Gastrocnemius medialis (tissue), 4 donors: ENCODE results near the gene TBC1D2.

ENCODE experiments used
- CTCF ChIP-seq, 5 experiments: fragments of 450-650 bp in 3 of 5; fragments of 200-600 bp in 2 of 5; sonication (generic) in 2 of 5; IDR thresholded peaks in 4 of 5; conservative IDR thresholded peaks in 1 of 5; 1 replicate in 4 of 5; 2 replicates in 1 of 5; pipeline ENCODE4 v1.5.1; 2016 to 2019; ENCODE audit warnings: antibody characterized with exemption in 5 of 5, mild to moderate bottlenecking in 3 of 5, moderate library complexity in 3 of 5
- POLR2A ChIP-seq, 2 donors: fragments of 450-650 bp; IDR thresholded peaks; one replicate each; pipeline ENCODE4 v1.6.1; 2017; ENCODE audit warnings: antibody characterized with exemption in 2 of 2, mild to moderate bottlenecking in 2 of 2, moderate library complexity in 2 of 2

- TF ChIP-seq CTCF (IDR thresholded peaks at IDR 0.05 in 4 of 5, conservative IDR thresholded peaks at IDR 0.05 in 1 of 5) (no peak), POLR2A (IDR thresholded peaks at IDR 0.05) (no peak)
Observed at GRCh38 chr9:98172604-98173003, 82.8 kb downstream of the TBC1D2 start.
